Measurements from ENCODE around the gene VPS37B.

- TF ChIP-seq CTCF (IDR thresholded peaks at IDR 0.05) (no peak), POLR2AphosphoS5 (IDR thresholded peaks at IDR 0.05) (no peak), POLR2A (IDR thresholded peaks at IDR 0.05) (no peak), EP300 (IDR thresholded peaks at IDR 0.05) (no peak)
Measured at GRCh38 chr12:122887819-122888212, 8.1 kb downstream of the VPS37B start.

Measured in stomach (tissue), 4 donors.